CD1c-positive myeloid dendritic cell (primary cell): ENCODE results near the gene FOXM1.
A peak's percentile ranks its signal among the peaks of the same experiment; 100 is the strongest.

Experiments
- DNase-seq: peaks from one replicate; pipeline ENCODE4 v3.0.0-alpha.2; 2016; ENCODE audit errors: extremely low spot score

Gene FOXM1, protein sequence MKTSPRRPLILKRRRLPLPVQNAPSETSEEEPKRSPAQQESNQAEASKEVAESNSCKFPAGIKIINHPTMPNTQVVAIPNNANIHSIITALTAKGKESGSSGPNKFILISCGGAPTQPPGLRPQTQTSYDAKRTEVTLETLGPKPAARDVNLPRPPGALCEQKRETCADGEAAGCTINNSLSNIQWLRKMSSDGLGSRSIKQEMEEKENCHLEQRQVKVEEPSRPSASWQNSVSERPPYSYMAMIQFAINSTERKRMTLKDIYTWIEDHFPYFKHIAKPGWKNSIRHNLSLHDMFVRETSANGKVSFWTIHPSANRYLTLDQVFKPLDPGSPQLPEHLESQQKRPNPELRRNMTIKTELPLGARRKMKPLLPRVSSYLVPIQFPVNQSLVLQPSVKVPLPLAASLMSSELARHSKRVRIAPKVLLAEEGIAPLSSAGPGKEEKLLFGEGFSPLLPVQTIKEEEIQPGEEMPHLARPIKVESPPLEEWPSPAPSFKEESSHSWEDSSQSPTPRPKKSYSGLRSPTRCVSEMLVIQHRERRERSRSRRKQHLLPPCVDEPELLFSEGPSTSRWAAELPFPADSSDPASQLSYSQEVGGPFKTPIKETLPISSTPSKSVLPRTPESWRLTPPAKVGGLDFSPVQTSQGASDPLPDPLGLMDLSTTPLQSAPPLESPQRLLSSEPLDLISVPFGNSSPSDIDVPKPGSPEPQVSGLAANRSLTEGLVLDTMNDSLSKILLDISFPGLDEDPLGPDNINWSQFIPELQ

DNA sequence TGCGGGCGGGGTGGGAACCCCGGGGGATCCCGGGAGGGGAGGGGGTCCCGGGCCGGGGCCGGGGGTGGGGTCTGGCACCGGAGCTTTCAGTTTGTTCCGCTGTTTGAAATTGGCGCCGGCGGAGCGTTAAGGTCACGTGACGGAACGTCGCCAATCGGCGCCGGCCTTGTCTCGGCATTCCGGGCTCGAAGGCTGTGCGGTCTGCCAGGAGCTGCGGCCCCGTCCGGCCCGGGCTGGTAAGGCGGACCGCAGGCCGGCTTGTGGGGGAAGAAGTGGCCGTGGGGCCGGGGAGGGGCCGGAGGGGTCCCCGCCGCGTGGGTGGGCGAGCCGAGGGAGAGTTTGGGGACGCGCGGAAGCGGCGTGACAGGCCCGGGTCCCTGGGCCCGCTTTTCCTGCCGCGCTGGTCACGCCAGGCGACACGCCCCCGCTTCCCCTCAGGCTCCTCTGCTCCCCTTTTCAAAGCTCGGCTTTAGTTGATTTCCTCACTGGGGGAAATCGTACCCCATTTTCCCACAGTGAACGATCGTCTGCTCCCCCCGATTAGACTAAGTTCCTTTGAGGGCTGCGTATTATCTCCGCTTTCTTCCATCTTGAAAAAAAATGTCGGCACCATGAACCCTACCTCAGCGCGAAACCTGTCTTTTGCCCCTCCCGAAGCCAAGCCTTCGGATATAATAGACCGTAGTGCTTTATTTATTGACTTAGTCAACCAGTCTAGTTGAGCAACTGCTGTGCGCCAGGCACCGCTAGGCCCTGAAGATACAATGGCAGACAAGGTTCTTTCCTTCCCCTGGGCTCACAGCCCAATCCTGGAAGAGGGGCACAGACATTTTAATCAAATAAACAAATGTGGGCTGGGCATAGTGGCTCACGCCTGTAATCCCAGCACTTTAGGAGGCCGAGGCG lies at the start of gene FOXM1, which contains the start of gene RHNO1:
Gene FOXM1 (minus strand): TSS at position 128 of the 906 bp plus-strand sequence. CDS start 2,696 bp downstream, outside the sequence.
Gene RHNO1 (plus strand): TSS at position 177 of the 906 bp plus-strand sequence. CDS start 8,144 bp downstream, outside the sequence.
- DNase-seq = peak; percentile 91

DNA sequence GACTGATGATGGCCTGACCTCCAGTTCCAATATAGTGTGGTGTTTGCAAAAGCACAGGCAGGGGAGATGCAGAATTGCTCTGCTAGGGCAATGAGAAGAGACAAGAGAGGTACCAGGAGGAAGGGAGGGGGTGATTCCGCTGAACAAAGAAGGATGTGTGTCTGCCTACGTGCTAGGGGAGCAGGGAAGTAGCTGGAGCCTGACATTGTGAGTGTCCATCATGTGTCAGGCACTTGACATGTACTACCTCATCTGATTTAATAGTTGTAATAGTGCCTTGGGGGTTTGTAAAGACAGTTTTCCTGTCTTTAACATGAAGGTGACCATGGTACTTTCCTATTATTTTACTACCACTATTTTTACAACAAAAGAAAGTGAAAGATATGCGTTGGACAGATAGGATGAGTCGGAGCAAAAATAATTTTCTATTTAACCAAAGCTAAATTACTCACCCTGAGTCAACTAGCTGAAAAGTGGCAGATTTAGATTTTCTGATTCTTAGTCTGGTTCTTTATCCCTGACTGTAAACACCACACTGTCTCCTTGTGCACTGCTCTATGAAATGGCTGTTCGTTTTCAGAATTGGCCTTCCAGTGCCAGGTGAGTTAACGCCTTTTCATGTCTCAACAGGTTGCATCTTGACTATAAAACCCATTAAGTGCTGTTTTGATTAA lies 48.5 kb upstream of the FOXM1 start:
- DNase-seq = no peak

DNA sequence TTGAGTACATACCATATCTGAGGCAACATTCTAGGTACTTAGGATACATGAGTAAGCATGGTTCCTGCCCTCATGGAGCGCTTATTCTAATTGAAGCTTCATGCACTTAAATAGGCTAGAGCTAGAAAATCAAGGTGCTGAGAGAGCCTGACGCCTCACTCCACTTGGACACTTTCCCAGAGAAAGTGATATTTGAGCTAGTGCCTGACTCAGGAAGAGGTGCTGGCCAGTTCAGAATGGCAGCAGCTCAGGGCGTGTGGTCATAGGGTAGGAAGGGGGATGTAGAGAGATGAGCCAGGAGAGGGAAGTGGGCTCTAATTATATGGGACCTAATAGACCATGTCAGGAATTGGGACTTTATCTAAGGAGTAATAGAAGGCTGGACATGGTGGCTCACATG lies 47.0 kb upstream of the FOXM1 start:
- no peak for DNase-seq

DNA sequence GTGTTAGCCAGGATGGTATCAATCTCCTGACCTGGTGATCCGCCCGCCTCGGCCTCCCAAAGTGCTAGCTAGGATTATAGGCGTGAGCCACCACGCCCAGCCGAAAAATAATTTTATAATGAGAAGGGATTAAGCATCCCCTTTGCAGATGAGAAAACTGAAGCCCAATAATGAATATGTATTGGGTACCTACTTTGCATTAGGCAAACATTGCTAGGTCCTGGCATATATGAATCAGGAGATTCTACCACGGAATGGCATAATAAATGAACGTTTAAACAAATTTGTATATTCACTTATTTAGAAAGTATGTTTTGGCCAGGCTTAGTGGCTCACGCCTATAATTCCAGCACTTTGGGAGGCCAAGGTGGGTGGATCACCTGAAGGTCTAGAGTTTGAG lies 46.1 kb upstream of the FOXM1 start:
- DNase-seq = no peak

DNA sequence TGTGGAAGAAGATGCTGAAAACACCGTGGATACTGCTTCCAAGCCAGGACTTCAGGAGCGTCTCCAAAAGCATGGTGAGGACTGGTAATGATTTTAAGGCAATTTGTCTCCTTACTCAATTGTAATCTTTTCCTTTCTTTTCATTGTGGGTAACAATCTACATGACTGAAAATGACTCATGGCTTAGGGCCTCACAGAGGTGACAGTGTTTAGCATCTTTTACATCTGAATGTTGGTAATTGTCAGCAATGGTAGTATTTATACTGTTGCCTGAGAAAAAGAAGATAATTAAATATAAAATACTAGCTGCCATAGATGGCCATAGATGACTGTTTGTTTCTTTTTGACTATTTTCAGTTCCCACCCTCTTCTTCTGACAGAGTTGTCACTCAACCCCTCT lies 45.4 kb upstream of the FOXM1 start:
- DNase-seq = no peak

DNA sequence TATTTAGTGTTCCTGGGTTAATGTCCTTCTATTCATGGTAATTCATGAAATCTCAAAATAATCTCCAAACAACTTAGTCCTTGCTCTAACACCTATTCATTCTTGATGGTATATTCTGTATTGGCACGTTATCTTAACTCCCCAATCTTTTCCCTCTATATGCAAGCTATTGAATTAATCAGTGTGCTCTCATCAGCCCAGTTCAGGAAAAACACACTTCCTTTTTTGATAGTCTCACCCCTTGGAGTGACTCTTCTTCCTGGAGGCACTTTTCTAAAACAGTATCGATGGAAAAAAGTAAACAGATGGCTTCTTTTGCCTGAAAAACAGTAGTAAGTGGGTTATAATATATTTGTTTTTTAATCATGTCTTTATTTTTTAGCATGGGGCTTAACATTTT lies 42.3 kb upstream of the FOXM1 start:
- no peak for DNase-seq

DNA sequence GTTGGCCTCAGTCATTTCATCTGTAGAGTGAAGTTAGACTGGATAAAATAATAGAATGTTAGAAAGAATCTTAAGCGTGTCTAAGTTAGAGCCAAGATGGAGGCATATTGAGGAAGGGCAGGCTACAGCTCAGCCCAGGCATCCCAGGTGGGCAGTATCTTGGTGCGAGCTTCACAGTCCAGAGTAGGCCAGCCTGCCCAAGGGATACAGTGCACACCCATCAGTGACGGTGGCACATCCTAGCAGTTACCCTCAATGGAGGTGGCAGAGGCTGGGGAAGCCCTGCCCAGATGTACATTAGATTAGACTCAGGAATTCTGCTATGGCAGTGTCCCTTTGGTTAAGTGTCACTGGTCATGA lies 35.2 kb upstream of the FOXM1 start:
- no peak for DNase-seq

DNA sequence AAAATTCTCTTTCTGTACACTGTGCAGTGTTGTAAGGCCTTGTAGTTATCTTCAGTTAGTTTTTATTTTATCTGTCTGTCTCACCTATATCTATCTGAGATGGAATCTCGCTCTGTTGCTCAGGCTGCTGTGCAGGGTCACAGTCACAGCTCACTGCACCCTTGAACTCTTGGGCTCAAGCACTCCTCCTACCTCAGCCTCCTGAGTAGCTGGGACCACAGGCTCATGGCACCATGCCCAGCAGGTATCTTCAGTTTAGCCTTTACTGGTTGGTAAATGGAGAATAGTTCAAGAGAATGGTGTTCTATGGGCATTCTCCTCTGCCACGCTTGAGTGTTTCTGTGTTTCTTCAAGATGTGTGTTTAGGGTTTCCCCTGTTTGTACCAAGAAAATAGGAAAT lies 27.3 kb upstream of the FOXM1 start:
- no peak for DNase-seq

DNA sequence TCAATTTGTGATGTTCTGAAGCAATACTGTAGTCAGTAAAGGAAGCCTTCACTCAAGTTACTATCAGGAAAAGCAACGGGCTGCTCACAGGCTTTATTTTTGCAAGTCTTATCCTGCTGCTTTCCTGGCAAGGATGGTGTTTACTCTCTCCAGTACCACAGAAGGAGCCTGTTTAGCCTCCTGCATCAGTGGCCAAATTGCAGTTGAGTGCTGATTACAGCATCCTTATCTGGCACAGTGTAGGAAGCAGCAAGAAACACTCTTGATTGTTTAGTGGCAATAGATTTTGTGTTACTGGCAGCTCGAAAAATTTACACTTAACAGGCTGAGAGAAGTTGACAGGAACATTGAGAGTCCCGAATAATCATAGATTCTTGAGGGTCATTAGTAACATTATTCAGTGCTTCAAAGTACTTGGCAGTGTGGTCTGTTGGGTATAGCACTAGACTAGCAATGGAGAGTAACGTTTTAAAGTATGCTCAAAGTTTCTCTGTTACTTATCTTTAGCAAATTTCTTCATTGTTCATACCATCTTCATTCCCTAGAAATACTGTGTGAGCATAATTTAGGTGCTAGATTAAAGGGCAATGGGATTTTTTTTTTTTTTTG lies 25.4 kb upstream of the FOXM1 start:
- no peak for DNase-seq

DNA sequence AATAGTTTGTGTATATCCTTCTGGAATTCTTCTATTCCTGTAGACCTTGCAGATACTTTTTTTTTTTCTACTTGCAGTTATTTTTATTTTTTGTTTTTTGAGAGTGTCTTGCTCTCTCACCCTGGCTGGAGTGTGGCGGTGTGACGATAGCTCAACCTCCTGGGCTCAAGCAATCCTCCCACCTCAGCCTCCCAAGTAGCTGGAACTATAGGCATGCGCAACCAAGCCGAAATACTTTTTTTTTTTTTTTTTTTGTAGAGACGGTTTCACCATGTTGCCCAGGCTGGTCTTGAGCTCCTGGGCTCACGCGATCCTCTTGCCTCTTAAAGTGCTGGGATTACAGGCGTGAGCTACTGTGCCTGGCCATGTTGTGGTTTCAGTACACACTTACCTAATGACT lies 23.7 kb upstream of the FOXM1 start:
- no peak for DNase-seq

DNA sequence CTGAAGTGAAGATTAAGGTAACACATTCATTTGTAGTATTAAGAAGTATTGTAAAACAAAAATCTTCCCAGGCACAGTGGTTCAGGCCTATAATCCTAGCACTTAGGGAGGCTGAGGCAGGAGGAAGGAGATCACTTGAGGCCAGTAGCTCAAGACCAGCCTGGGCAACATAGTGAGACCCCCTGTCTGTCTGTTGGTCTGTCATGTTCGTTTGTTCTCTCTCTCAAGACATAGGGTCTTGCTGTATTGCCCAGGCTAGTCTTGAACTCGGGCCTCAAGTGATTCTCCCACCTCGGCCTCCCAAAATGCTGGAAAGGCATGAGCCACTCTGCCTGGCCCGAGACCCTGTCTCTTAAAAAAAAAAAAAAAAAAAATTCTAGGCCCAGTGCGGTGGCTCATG lies 20.4 kb upstream of the FOXM1 start:
- DNase-seq = no peak

DNA sequence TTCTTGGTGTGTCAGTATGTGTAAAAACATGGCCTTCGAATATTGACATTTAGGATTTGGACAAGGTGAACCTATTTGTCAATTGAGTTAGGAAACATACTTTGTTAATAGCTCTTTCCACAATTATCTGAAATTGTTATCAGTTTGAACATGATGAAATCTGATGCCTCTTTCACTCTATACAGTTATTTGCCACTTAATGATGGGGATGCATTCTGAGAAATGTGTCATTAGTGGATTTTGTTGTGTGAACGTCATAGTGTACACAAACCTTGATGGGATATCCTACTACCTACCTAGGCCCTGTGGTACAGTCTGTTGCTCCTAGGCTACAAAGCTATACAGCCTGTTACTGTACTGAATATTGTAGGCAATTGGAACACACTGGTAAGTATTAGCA lies 18.5 kb upstream of the FOXM1 start:
- no peak for DNase-seq

DNA sequence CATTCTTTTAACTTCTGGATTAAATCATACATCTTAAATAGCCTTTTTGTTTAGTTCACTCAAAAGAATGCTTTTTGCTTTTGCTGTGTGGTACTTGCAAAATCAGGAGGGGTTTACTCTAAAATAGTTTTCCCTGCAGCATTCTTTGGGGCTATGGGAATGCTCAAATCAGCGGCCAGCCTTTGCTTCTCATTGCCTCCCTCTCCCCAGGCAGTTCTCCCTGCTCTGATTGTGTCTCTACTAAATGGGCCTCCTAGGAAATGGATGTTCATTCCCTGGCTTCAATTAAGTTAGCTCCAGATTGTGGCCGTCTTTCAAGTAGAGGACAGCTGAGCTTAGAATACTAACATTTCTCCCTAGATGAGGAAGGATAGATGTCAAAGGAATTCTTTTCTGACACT lies 18.1 kb upstream of the FOXM1 start:
- DNase-seq = no peak

DNA sequence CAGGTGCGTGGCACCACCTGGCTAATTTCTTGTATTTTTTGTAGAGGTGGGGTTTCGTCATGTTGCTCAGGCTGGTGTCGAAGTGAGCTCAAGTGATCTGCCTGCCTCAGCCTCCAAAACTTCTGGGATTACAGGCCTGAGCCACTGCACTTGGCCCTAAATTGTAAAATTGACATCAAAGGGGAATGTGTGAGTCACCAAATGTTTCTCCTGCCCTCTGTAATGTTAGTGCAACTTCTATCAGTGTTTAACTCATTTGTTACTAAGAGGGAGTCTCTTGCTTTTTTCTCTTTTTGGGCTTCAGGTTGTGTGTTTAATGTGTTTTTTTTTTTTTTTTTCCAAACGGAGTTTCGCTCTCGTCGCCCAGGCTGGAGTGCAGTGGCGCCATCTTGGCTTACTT lies 16.0 kb upstream of the FOXM1 start:
- no peak for DNase-seq

DNA sequence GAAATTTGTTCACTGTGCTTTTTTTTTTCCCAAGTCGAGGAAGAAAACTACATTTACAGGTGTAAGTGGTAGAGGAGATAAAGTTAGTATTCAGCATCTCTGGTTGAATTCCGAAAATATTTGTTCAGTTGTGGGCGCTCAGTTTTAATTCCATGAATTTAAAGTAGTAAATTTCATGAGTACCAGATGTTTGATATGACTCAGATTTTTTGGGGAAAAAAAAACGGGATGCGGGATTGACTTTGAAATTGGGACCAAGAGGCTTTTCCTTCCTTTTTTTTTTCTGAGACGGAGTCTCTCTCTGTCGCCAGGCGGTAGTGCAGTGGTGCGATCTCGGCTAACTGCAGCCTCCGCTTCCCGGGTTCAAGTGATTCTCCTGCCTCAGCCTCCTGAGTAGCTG lies 15.3 kb upstream of the FOXM1 start:
- no peak for DNase-seq

DNA sequence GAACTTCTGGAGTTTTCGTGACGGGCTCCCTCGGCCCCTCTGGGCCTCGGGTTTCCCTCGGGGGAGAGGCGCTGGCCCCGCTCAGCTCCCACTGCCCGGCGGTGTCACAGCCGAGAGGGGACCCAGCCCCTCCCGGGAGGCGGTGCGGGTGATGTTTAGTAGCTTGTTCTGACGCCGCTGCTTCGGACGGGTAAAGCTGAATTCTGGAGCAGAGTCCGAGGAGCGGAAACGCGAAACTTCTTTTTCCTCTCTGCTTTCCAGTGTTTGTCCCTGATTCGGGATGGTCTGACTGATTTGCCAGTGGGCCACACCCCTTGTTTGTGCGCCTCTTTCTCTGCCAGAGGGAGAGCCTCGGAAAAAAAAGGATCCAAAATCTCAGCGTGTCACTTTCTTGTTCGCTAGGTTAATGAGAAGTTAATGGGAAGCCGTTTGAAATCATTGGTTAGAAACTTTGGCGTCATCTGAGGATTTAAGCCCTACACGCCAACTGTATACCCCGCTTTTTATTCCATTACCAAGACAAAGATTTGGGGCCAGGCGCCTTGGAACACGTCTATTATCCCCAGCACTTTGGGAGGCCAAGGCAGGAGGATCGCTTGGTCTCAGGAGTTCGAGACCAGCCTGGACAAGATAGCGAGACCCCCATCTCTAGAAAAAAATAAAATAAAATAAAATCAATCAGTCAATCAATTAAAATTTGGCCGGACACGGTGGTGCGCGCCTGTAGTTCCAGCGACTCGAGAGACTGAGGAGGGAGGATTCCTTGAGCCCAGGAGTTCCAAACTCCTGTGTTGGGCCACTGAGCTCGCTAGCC lies 14.5 kb upstream of the FOXM1 start:
- DNase-seq = peak; percentile 24

DNA sequence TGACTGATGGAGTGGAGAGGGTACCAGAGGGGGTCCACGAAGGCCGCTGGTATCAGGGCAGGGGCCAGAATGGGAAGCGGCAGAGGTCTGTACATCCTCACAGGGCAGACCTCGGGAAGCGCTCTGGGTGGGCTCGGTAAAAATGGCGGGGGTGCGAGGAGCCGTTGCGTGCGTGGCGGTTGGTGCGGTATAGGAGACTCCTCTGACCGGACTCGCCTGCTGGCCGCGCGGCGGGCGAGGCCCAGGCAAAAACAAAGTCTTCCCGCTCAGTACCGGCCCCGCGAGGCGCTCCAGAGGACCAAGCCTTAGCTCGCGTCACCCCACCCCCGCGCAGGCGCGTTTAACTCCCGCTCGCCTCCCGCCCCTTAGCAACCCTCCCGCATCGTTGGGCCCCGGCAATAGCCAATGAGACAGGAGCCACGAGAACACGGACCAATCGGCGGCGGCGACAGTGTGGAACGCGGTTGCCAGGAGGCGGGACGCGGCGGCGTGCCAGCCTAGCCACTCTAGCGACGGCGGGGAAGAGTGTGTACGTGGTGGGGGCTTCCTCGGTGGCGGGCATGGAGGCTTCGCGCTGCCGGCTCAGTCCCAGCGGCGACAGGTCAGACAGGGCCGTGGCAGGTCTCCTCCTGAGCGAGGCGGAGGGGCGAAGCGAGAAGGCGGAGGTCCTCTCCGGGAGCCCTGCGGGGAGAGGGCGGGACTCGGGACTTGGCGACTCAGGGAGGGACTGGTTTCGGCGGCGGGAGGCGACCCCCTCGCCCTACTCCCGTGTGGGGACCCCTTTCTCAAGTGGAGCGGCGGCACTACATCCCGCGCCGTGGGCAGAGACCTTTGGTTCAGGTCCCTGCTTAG lies 13.6 kb upstream of the FOXM1 start, which contains the start of gene TULP3:
Gene TULP3 (plus strand): TSS at position 504 of the 852 bp plus-strand sequence. CDS start 57 bp downstream, at position 561.
- DNase-seq = peak; percentile 98

DNA sequence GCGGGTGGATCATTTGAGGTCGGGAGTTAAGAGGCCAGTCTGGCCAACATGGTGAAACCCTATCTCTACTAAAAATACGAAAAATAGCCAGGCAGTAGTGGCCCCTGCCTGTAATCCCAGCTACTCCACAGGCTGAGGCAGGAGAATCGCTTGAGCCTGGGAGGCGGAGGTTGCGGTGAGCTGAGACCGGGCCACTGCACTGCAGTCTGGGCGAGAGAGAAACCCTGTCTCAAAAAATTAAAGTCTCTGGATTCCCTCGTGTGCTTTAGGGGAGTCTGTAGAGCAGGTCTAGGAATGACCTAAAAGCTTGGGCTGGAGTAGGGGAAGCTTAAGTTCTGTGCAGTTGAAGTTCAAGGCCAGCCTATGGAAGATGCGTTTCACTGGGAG lies 13.0 kb upstream of the FOXM1 start:
- DNase-seq = no peak

DNA sequence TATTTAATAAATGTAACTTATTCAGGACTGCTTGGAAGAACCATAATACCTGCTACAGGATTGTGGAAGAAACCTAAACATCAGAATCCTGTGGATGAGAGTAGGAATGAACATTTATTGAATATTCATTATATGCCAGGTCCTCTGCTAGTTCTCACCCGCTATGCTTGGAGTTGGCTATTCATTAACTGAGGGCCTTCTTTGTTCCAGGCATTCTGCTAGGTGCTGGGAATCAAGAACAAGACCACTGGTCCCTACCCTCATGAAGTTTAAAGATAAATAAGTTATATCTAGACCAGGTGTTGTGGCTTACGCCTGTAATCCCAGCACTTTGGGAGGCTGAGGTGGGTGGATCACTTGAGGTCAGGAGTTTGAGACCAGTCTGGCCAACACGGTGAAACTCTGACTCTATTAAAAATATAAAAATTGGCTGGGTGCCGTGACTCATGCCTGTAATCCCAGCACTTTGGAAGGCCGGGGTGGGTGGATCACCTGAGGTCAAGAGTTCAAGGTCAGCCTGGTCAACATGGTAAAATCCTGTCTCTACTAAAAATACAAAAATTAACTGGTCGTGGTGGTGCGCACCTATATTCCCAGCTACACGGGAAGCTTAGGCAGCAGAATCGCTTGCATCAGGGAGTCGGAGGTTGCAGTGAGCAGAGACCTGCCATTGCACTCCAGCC lies 9.9 kb upstream of the FOXM1 start:
- no peak for DNase-seq
